ENCODE results near the gene APOB. TPM values are rescaled to one million over a fixed set of nuclear protein-coding genes. Genes with fewer than 3 reads are reported as not detected.

APOB gene
- total and polyA plus RNA-seq, 2 of the 13 experiments (the other 11 are each of a cell fraction or from before 2014, with no cell fraction given) = 1,569 to 2,515 TPM

- TF ChIP-seq AGO1 (IDR thresholded peaks at IDR 0.05; ENCODE audit: low read depth, low read length, poor library complexity, severe bottlenecking) (no peak), NFE2L1 (CRISPR knock-in tag; IDR thresholded peaks at IDR 0.05; ENCODE audit: borderline replicate concordance) (peak; percentile 66; the same call in 1 of the 2 replicates), HOXA9 (CRISPR knock-in tag; IDR thresholded peaks at IDR 0.05; ENCODE audit: borderline replicate concordance) (peak; percentile 91; the same call in 1 of the 2 replicates), REPIN1 (CRISPR knock-in tag; IDR thresholded peaks at IDR 0.05; ENCODE audit: borderline replicate concordance, low read depth) (peak; percentile 98), IKZF5 (CRISPR knock-in tag; IDR thresholded peaks at IDR 0.05) (peak; percentile 99), FLYWCH1 (CRISPR knock-in tag; IDR thresholded peaks at IDR 0.05) (no peak), HOXA7 (CRISPR knock-in tag; IDR thresholded peaks at IDR 0.05) (no peak), ZNF280D (CRISPR knock-in tag; IDR thresholded peaks at IDR 0.05) (no peak; the same call in none of the 2 replicates), ZBTB10 (CRISPR knock-in tag; IDR thresholded peaks at IDR 0.05; ENCODE audit: borderline replicate concordance) (no peak), NFE2L2 (IDR thresholded peaks at IDR 0.05; ENCODE audit: low read length) (0 out of 2 replicates have a peak, but pooled peaks have one; percentile 23), CAMTA2 (CRISPR knock-in tag; IDR thresholded peaks at IDR 0.05; ENCODE audit: borderline replicate concordance) (peak; percentile 81; the same call in 1 of the 2 replicates), KDM3A (CRISPR knock-in tag; IDR thresholded peaks at IDR 0.05; ENCODE audit: low read depth) (peak; percentile 99), ZNF335 (CRISPR knock-in tag; IDR thresholded peaks at IDR 0.05) (peak; percentile 80; the same call in 1 of the 2 replicates), MTA1 (CRISPR knock-in tag; IDR thresholded peaks at IDR 0.05; ENCODE audit: borderline replicate concordance) (peak; percentile 90), HMG20A (CRISPR knock-in tag; IDR thresholded peaks at IDR 0.05; ENCODE audit: borderline replicate concordance) (peak; percentile 99), SRY (CRISPR knock-in tag; IDR thresholded peaks at IDR 0.05) (peak; percentile 71), ZNF121 (CRISPR knock-in tag; IDR thresholded peaks at IDR 0.05) (peak; percentile 94), NCOA5 (CRISPR knock-in tag; IDR thresholded peaks at IDR 0.05) (peak; percentile 60; the same call in 1 of the 2 replicates), ZNF746 (CRISPR knock-in tag; IDR thresholded peaks at IDR 0.05) (peak; percentile 92), KDM5B (CRISPR knock-in tag; IDR thresholded peaks at IDR 0.05; ENCODE audit: borderline replicate concordance) (peak; percentile 62), ZNF207 (IDR thresholded peaks at IDR 0.05; ENCODE audit: borderline replicate concordance) (no peak), KDM6A (CRISPR knock-in tag; IDR thresholded peaks at IDR 0.05; ENCODE audit: low read depth) (peak; percentile 91), ZNF451 (CRISPR knock-in tag; IDR thresholded peaks at IDR 0.05) (peak; percentile 74; the same call in 1 of the 2 replicates), BRCA1 (CRISPR knock-in tag; IDR thresholded peaks at IDR 0.05) (no peak; the same call in 1 of the 2 replicates)
These were observed 722 bp downstream of the APOB start (continued) for GRCh38 chr2:21042958-21043743.

All from HepG2 (cell line).